ENCODE results near the gene STMN3.
"Not testable (repeated sequence)": the region's sequence is repeated elsewhere in the genome, so short reads cannot be mapped to it uniquely, and the experiment has no call there.

The STMN3 gene

DNA sequence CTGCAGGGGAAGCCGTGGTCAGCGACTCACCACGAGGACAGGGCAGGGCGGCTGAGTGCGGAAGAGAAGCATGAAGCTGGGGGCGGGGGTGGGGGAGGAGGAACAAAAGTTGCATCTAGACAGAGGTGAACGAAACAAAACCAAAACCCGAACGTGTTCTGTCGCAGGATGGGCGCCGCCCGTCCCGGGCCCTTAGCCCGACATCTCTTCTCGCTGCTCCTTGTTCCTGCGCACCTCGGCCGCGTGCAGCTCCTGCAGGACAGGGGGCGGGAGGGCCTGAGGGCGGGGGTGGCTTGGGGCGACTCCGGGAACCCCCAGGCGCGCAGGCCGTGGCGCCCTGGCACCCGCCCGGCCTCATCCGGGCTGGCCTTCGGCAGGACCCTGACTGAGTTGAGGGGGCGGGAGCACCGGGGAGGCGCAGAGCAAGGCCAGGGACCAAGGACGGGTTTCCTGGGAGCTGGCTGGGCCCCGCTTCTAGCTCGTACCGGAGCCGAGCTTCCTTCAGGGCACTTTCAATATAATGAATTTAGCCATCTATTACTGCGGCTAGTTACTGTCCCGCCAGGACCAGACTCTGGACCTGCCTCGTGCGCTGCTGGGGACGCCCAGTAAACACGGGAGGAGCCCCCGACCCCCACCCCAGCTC is 12.0 kb downstream of the STMN3 start:
- CTCF ChIA-PET: interaction anchor here (0.5 to 2.1 kb wide), 9 partner anchors 9 to 1630 kb away, joined by 3 to 13 read pairs (median 3); partner anchors contain the start of gene PTK6
- no peak overlapping the region for H3K27ac ChIP-seq
- TF ChIP-seq, protein P1, sequence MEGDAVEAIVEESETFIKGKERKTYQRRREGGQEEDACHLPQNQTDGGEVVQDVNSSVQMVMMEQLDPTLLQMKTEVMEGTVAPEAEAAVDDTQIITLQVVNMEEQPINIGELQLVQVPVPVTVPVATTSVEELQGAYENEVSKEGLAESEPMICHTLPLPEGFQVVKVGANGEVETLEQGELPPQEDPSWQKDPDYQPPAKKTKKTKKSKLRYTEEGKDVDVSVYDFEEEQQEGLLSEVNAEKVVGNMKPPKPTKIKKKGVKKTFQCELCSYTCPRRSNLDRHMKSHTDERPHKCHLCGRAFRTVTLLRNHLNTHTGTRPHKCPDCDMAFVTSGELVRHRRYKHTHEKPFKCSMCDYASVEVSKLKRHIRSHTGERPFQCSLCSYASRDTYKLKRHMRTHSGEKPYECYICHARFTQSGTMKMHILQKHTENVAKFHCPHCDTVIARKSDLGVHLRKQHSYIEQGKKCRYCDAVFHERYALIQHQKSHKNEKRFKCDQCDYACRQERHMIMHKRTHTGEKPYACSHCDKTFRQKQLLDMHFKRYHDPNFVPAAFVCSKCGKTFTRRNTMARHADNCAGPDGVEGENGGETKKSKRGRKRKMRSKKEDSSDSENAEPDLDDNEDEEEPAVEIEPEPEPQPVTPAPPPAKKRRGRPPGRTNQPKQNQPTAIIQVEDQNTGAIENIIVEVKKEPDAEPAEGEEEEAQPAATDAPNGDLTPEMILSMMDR (conservative IDR thresholded peaks at IDR 0.05; ENCODE audit: low read depth): no peak
- POLR2A ChIA-PET (ENCODE audit: low non-redundant PET): interaction anchor here (0.7 to 1.1 kb wide), 3 partner anchors 12 to 20 kb away, joined by 3 to 7 read pairs (median 3); partner anchors contain the start of gene RTEL1
- no peak for DNase-seq (ENCODE audit: low spot score)

DNA sequence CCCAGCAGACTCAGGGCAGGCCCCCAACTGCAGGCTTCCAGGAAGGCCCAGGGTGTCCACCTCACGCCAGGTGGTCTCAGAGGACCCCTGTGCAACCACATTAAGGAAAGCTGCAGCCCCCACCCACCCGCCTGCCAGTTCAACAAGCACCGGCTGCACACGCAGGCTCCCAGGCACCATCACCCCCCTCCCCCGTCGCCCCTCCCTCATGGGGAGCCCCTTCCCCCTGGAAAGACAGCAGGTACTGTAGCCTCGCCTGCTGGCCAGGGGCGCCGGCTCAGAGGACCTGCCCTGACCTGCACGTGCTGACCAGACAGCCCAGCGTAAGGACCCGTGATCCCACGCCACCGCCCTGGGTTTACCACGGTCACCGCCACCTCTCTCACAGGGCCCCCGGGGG is 12.5 kb downstream of the STMN3 start:
- CTCF ChIA-PET: interaction anchor here (0.5 kb wide), 1 partner anchor 9 kb away, joined by 4 read pairs; no protein-coding TSS in a partner anchor
- POLR2A ChIA-PET (ENCODE audit: low non-redundant PET): not testable (repeated sequence)

DNA sequence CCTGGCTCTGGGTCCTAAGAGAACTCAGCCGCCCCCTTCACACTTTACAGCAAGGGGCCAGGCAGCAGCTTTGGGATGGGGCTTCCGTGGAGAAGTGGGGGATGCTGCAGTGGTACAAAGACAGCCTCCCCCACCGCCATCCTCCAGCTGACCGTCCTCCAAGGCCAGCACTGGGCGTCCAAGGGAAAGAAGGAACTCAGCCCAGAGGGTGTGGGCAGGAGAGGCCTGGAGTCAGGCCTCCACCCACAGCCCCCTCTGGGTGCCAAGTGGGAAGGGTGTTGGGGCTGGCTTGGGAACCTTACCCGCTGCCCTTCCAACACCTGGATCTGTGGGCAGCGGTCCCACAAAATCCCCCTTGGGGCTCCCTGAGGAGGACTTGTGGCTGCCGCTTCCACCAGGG is 13.1 kb downstream of the STMN3 start:
- peak overlapping the region; percentile 60 for H3K27ac ChIP-seq

More for the DNA sequence above, 12.5 kb downstream of the STMN3 start:
- DNase-seq (ENCODE audit: low spot score): not testable (repeated sequence)
- H3K27ac ChIP-seq: peak overlapping the region; percentile 60; the same call in 1 of the 2 replicates

DNA sequence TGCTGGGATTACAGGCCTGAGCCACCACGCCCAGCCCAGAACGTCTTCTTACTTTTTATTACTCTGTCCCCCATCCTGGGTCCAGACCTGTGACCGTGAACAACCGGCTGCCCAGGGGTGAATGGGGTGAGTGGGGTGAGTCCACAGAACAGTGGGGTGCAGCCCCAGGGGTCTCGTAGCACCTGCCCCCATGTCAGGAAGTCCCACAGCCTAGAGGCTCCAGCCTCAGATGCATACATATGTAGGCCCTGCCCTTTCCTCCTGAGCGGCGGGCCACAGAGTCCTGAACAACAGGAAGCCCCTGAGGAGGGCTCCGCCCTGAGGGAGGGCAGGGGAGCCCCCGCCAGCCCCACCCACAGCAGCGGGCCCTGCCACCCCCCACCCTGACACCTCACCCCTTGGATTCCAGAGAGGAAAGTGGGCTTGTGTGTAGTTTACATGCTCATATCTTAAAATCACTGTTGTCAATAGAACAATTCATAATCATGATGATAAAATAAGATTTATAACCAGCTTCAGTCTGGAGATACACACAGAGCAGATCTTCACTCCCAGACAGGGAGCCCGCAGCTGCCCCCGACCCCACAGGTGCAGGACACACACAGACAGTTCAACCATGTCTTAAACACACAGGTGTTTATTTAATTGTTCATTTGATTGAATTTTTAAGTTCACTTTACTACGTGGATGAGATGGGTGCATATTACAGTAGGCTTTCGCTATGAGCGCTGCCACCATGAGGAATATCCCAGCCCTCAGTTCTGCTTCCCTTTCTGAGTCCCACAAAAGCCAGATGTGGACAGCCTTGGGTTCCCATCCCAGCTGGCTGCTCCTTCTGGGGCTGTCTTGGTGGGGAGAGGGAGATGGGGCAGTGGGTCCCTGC is 13.9 kb downstream of the STMN3 start:
- TF ChIP-seq, protein P1 (conservative IDR thresholded peaks at IDR 0.05; ENCODE audit: low read depth): no peak
- ChIA-PET POLR2A (ENCODE audit: low non-redundant PET) (no interaction called here), CTCF (no interaction called here)
- peak overlapping the region; percentile 60 for H3K27ac ChIP-seq
- DNase-seq (ENCODE audit: low spot score): no peak

More for the DNA sequence above, 13.1 kb downstream of the STMN3 start:
- ChIA-PET CTCF (no interaction called here), POLR2A (ENCODE audit: low non-redundant PET) (no interaction called here)
- TF ChIP-seq, protein P1 (conservative IDR thresholded peaks at IDR 0.05; ENCODE audit: low read depth): no peak
- DNase-seq (ENCODE audit: low spot score): no peak

DNA sequence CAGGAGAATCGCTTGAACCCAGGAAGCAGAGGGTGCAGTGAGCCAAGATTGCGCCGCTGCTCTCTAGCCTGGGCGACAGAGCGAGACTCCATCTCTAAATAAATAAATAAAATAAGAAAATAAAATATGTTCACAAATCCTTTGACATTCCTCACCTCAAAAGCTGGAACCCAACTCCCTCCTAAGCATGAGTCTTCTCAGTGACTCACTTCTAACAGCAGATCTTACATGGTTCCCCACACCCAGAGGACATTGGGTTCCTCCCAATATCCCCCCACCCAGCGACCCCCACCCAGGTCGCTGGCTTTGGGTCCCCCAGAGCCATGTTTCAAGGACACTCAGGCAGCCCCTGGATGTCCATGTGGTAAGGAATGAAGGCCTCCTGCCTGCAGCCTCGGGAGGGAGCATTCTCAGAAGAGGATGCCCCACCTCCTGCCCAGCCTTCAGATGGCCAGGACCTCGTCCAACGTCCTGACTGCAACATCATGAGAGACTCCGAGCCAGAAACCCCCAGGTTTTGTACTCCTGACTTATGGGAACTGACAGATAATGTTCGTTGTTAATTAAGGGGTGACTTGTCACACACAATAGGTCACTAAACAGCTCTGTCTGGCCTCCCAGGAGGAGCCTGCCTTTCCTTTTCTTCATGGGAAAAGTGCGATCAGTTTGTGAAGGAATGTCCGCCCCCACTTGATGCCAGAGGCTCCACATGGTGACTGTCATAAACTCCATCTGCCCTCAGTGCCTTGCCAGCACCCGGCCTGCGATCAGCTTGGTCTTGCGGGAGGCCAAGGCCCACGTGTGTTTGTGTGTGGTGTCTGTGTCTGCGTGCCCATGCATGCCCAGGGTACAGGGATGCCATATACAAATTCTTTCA is 16.2 kb downstream of the STMN3 start:
- TF ChIP-seq, protein P1 (conservative IDR thresholded peaks at IDR 0.05; ENCODE audit: low read depth): no peak
- CTCF ChIA-PET: interaction anchor here (0.7 to 1.6 kb wide), 2 partner anchors 51 to 99 kb away, joined by 3 to 6 read pairs; partner anchors contain the start of gene PTK6
- POLR2A ChIA-PET (ENCODE audit: low non-redundant PET): interaction anchor here (0.5 kb wide), 1 partner anchor 104 kb away, joined by 3 read pairs; no protein-coding TSS in a partner anchor
- H3K27ac ChIP-seq: peak overlapping the region; percentile 41
- no peak for DNase-seq (ENCODE audit: low spot score)

DNA sequence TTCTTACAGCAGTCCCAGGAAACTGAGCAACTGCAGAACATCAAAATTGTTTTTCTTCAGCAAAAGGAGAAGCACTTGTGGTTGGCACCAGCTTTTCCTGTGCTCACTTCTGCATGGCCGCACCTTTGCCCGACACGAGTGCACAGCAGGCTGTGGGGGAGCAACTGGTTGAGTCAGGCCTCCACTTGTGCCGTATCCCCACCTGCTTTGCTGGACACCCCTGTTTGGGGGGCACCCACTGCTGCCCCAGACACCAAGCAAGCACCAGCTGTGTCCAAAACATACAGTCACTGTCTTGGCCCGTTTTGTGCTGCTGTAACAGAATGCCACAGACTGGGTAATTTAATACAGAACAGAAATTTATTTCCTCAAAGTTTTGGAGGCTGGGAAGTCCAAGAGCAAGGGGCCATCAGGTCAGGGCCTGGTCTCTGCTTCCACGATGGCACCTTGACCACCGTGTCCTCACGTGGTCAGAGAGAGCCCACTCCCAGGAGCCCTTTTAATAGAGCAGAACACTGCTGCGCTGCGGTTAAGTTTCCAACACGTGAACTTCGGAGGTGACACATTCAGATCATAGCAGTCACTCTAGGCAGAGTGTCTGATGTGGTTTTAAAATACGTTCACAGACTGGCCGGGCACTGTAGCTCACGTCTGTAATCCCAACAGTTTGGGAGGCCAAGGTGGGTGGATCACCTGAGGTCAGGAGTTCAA is 17.6 kb downstream of the STMN3 start:
- ChIA-PET POLR2A (ENCODE audit: low non-redundant PET) (no interaction called here), CTCF (interaction anchor here (0.6 kb wide), 1 partner anchor 24 kb away, joined by 3 read pairs; no protein-coding TSS in a partner anchor)
- TF ChIP-seq, protein P1 (conservative IDR thresholded peaks at IDR 0.05; ENCODE audit: low read depth): no peak
- DNase-seq (ENCODE audit: low spot score): no peak
- peak overlapping the region; percentile 18 for H3K27ac ChIP-seq
